G401 (cell line): ENCODE measurements around the gene NDUFS2. TPM values are rescaled to one million over a fixed set of nuclear protein-coding genes. Genes with fewer than 3 reads are reported as not detected.
"Not testable (repeated sequence)": the region's sequence is repeated elsewhere in the genome, so short reads cannot be mapped to it uniquely, and the experiment has no call there.

Experiments
- DNase-seq: peaks from one replicate; pipeline ENCODE4 v3.0.0-alpha.2; 2015; ENCODE audit warnings: low spot score
- in situ Hi-C: cut with HindIII; loops from 2 replicates; pipeline ENCODE4 v1.10.0; 2016; ENCODE audit warnings: low sequenced_read_pairs, mixed read lengths
- total RNA-seq: library from RNA; depleted of rRNA; stranded (reverse); fragments of >200 nt; shearing (Covaris generic); gene quantifications from 2 replicates; pipeline ENCODE4 v1.2.3, GENCODE V29; 2014

NDUFS2 gene
- total RNA-seq, 1 experiment from 2014 or later = 215 TPM

- in situ Hi-C loops = loop anchor here (25.0 kb wide), 1 partner anchor 177 kb away; no protein-coding TSS in a partner anchor
- peak; percentile 80 for DNase-seq
Measured at GRCh38 chr1:161209790-161210409, 7.7 kb downstream of the NDUFS2 start.

GRCh38 chr1:161214369-161214768 is 12.2 kb downstream of the NDUFS2 start:
- DNase-seq = no peak
- in situ Hi-C loops = loop anchor here (25.0 kb wide), 1 partner anchor 173 kb away; no protein-coding TSS in a partner anchor

DNA sequence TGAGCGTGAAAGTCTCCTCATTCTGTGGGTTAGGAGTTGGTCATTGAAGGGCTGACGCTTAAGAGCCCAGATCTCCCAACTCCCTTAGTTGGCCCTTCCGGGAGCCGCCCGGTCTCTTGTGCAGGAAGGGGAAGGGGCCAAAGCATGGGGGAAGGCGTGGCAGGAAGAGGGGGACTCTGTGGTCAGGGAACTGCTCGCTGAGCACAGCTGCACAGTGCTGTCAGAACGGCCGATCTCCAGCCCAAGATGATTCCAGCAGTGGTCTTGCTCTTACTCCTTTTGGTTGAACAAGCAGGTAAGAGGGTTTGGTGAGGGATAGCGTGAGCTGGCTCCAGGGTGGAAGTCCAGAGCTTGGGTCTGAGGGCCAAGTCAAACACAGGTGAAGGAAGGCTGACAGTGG is 12.9 kb downstream of the NDUFS2 start, which contains the start of gene FCER1G:
Gene FCER1G (plus strand): TSS at position 220 of the 400 bp plus-strand sequence. CDS start 27 bp downstream, at position 247.
- in situ Hi-C loops = loop anchor here (25.0 kb wide), 1 partner anchor 172 kb away; no protein-coding TSS in a partner anchor
- DNase-seq = no peak

- in situ Hi-C loops = loop anchor here (25.0 kb wide), 1 partner anchor 170 kb away; no protein-coding TSS in a partner anchor
- DNase-seq = no peak
Measured at GRCh38 chr1:161216945-161217712, 15.0 kb downstream of the NDUFS2 start.

DNA sequence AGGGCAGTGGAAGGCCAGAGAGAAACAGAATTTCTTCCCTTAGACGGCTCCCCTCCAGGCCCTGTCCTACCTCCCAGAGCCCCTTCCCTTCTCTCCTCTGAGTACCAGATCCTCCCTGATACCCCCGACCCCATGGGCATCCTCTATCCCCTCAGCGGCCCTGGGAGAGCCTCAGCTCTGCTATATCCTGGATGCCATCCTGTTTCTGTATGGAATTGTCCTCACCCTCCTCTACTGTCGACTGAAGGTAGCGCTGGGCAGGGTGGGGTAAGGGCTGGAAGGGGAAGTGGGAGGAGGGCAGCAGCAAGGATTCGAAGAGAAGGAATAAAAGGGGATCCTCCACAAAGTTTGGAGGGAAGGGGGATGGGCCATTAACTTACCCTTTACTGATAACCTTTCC is 15.7 kb downstream of the NDUFS2 start:
- DNase-seq = no peak
- in situ Hi-C loops = loop anchor here (25.0 kb wide), 1 partner anchor 169 kb away; no protein-coding TSS in a partner anchor

- no peak for DNase-seq
- in situ Hi-C loops = loop anchor here (25.0 kb wide), 1 partner anchor 169 kb away; no protein-coding TSS in a partner anchor
Measured at GRCh38 chr1:161218301-161219077, 16.3 kb downstream of the NDUFS2 start.

GRCh38 chr1:161219078-161219892 is 17.1 kb downstream of the NDUFS2 start:
- in situ Hi-C loops = loop anchor here (25.0 kb wide), 1 partner anchor 168 kb away; no protein-coding TSS in a partner anchor
- no peak for DNase-seq

GRCh38 chr1:161220002-161220401 is 17.8 kb downstream of the NDUFS2 start:
- in situ Hi-C loops = loop anchor here (25.0 kb wide), 1 partner anchor 167 kb away; no protein-coding TSS in a partner anchor
- DNase-seq = no peak

- DNase-seq = no peak
- in situ Hi-C loops = loop anchor here (25.0 kb wide), 1 partner anchor 165 kb away; no protein-coding TSS in a partner anchor
Measured at GRCh38 chr1:161222175-161223019, 20.2 kb downstream of the NDUFS2 start.

GRCh38 chr1:161223805-161224694 is 21.9 kb downstream of the NDUFS2 start:
- no peak for DNase-seq
- in situ Hi-C loops = loop anchor here (25.0 kb wide), 1 partner anchor 163 kb away; no protein-coding TSS in a partner anchor

DNA sequence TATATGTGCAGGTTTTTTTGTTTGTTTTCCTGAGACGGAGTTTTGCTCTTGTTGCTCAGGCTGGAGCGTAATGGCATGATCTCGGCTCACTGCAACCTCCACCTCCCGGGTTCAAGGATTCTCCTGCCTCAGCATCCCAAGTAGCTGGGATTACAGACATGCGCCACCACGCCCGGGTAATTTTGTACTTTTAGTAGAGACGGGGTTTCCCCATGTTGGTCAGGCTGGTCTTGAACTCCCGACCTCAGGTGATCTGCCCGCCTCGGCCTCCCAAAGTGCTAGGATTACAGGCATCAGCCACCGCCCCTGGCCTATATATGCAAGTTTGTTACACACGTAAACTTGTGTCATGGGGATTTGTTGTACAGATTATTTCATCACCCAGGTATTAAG is 22.5 kb downstream of the NDUFS2 start:
- DNase-seq = not testable (repeated sequence)
- in situ Hi-C loops = loop anchor here (25.0 kb wide), 1 partner anchor 163 kb away; no protein-coding TSS in a partner anchor

- DNase-seq = no peak
- in situ Hi-C loops = no loop called here
Measured at GRCh38 chr1:161225178-161225533, 23.0 kb downstream of the NDUFS2 start.

- DNase-seq = peak; percentile 99
- in situ Hi-C loops = no loop called here
Measured at GRCh38 chr1:161225534-161226319, 23.6 kb downstream of the NDUFS2 start, which contains the start of gene TOMM40L. TSS of gene TOMM40L (plus strand) at chr1:161226060. CDS start at chr1:161226490, 430 bp downstream.

DNA sequence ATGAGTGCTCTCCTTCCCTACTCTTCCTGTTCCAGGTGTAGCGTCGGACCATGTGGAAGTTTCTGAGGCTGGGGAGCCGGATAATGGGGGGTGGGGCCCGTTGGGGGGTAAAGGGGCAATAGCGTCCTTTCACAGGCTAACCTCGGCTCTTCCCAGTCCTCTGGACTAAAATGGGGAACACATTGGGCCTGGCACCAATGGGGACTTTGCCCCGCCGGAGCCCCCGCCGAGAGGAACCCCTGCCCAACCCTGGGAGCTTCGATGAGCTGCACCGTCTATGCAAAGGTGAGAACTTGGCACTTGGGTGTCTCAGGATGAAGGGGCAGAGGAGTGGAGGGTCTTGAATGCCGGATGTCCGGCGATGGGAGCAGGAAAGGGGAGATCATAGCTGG is 24.1 kb downstream of the NDUFS2 start:
- in situ Hi-C loops = no loop called here
- DNase-seq = peak; percentile 21

GRCh38 chr1:161226759-161227158 is 24.6 kb downstream of the NDUFS2 start:
- in situ Hi-C loops = no loop called here
- DNase-seq = no peak
